ENCODE measurements around the gene NUDT16L1. TPM values are rescaled to one million over a fixed set of nuclear protein-coding genes. Genes with fewer than 3 reads are reported as not detected.

The NUDT16L1 gene
- total RNA-seq, 5 donors from 2014 or later (not counting 1 experiment from before 2014, with no cell fraction given), result 53.3 to 64.0 (median 62.2) TPM

DNA sequence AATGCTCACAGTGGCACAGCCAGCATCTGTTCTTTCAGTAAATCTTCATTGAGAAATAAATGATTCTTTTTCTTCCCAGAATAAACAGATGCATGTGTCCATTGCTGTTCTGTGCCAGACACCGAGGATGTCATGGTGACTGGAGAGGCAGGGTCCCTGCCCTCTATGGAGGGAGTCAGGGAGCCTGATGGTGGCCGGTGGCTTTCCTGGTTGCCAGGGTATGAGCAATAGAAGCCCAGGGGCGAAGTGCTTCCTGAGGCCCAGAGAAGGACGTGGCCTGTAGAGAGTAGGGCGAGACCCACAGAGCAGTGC, 29.9 kb upstream of the NUDT16L1 start:
- H3K36me3 ChIP-seq (ENCODE audit: control insufficient read depth in 2 of 2, extremely low read depth in 1 of 2, insufficient read depth in 1 of 2, low read length in 1 of 2), result peaks cover 2 to 24% of the 10 kb centered on the region in 2 donors
- no peaks in the 10 kb centered on the region for H3K27me3 Mint-ChIP-seq
- DNase-seq, result no peak
- peak overlapping the region; percentile 95 to 98 for H3K27ac Mint-ChIP-seq
- H3K4me3 Mint-ChIP-seq, result peak overlapping the region; percentile 21 to 72 (median 21)
- H3K9me3 Mint-ChIP-seq, result no peaks in the 10 kb centered on the region
- no peak overlapping the region for H3K4me3 ChIP-seq (ENCODE audit: control insufficient read depth in 1 of 2, extremely low read depth in 1 of 2, low read length in 1 of 2)
- no peak for ATAC-seq (replicated peaks in 1 of 4)
- H3K27ac ChIP-seq (ENCODE audit: low read length), result peak overlapping the region; percentile 82
- ChIA-PET POLR2A (no interaction called here), CTCF (no interaction called here)
- no peaks in the 10 kb centered on the region for H3K9me3 ChIP-seq
- 76% methylated on average over 4 of the region's 5 CpGs for WGBS (ENCODE audit: insufficient coverage)
- H3K4me1 Mint-ChIP-seq, result peaks cover 63 to 78% (median 78%) of the 10 kb centered on the region in 3 donors
- H3K36me3 Mint-ChIP-seq, result peaks cover 3% of the 10 kb centered on the region
- H3K27me3 ChIP-seq (replicated peaks in 1 of 2; ENCODE audit: control insufficient read depth in 2 of 2, extremely low read depth in 1 of 2, insufficient read depth in 2 of 2, low read length in 1 of 2), result no peaks in the 10 kb centered on the region
- peaks cover 24 to 85% of the 10 kb centered on the region in 2 experiments for H3K4me1 ChIP-seq (ENCODE audit: control insufficient read depth in 1 of 2, extremely low read depth in 1 of 2, insufficient read depth in 2 of 2, low read length in 2 of 2)

DNA sequence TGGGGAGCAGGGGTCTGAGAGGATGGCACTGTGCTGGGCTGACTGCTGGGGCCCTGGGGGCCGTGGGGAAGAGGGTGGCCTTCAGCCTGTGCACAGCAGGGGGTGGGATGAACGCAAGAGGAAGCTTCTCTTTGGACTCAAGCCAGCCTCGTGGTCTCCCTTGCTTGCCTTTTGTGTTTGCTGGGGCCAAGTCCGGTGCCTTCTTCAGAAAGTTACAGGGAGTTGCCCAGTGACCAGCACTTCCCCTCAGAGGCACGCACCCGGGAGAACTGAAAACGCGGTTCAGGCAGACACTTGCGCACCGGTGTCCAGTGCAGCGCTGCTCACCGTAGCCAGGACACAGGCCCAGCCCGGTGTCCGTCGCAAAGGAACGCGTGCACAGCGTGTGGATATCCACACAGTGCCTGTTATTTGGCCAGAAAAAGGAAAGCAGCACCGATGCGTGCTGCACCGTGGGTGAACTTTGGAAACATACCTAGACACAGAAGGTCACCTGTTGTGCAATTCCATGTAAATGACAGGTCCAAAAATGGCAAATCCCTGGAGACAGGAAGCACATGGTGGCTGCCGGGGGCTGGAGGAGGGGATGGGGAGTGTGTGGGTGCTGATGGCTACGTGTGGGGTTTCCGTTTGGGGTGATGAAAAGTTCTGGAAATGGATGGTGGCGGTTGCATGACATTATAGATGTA, 29.4 kb upstream of the NUDT16L1 start:
- ATAC-seq (replicated peaks in 1 of 4) (no peak), DNase-seq (peak in 2 of 35 experiments; percentile 37 to 40)
- no peak overlapping the region for H3K4me3 ChIP-seq (ENCODE audit: control insufficient read depth in 1 of 2, extremely low read depth in 1 of 2, low read length in 1 of 2)
- H3K4me1 Mint-ChIP-seq, result peaks cover 59 to 74% (median 73%) of the 10 kb centered on the region in 3 donors
- peak overlapping the region; percentile 95 to 98 for H3K27ac Mint-ChIP-seq
- H3K4me3 Mint-ChIP-seq, result peak overlapping the region; percentile 21 to 72 (median 50)
- no peaks in the 10 kb centered on the region for H3K27me3 ChIP-seq (replicated peaks in 1 of 2; ENCODE audit: control insufficient read depth in 2 of 2, extremely low read depth in 1 of 2, insufficient read depth in 2 of 2, low read length in 1 of 2)
- peak overlapping the region; percentile 82 for H3K27ac ChIP-seq (ENCODE audit: low read length)
- H3K36me3 ChIP-seq (ENCODE audit: control insufficient read depth in 2 of 2, extremely low read depth in 1 of 2, insufficient read depth in 1 of 2, low read length in 1 of 2), result peaks cover 2 to 26% of the 10 kb centered on the region in 2 donors
- H3K9me3 ChIP-seq, result no peaks in the 10 kb centered on the region
- 77% methylated on average over 23 of the region's 25 CpGs for WGBS (ENCODE audit: insufficient coverage)
- H3K9me3 Mint-ChIP-seq, result no peaks in the 10 kb centered on the region
- peaks cover 3% of the 10 kb centered on the region for H3K36me3 Mint-ChIP-seq
- CTCF ChIA-PET, result no interaction called here
- H3K27me3 Mint-ChIP-seq, result no peaks in the 10 kb centered on the region
- POLR2A ChIA-PET, result no interaction called here
- peaks cover 24 to 80% of the 10 kb centered on the region in 2 experiments for H3K4me1 ChIP-seq (ENCODE audit: control insufficient read depth in 1 of 2, extremely low read depth in 1 of 2, insufficient read depth in 2 of 2, low read length in 2 of 2)

DNA sequence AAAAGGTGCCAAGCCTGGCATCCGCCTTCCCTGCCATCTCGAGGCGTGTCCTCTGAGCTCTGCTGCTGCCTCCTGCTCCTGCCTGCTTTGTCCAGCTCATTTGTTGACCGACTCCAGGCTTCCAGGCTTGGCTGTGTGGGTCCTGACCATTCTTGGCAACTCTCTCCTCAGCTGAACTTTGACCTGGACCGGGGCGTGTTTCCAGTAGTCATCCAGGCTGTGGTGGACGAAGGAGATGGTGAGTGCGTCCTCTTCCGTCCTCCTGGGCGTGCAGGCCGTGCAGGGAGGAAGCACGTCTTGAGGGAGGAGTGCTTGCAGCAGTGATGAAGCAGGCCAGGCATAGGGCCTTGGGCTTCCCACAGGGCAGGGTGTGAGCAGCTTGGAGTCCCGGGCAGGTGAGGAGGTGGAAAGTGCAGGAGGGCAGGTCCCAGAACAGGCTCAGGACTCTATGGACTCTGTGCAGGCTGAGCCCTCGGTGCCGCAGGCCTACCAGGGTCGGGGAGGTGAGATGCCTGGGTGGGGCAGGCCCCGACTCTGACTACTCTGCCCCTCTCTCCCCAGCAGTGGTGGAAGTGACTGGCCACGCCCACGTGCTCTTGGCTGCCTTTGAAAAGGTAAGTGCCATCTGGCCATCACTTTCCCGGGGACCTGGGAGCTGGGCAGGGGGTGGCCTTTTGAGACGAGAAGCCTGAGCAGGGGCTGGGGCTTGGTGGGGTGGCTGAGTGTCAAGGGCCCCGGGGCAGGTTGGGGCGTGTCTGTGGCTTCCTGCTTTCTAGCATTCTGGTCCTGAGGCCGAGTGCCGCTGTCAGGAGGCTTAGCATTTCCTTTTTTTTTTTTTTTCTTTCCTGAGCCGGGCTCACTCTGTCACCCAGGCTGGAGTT, 28.6 kb upstream of the NUDT16L1 start:
- Histone ChIP-seq H3K36me3 (ENCODE audit: control insufficient read depth in 2 of 2, extremely low read depth in 1 of 2, insufficient read depth in 1 of 2, low read length in 1 of 2) (peaks cover 2 to 34% of the 10 kb centered on the region in 2 donors), H3K4me1 (ENCODE audit: control insufficient read depth in 1 of 2, extremely low read depth in 1 of 2, insufficient read depth in 2 of 2, low read length in 2 of 2) (peaks cover 24 to 72% of the 10 kb centered on the region in 2 experiments), H3K9me3 (no peaks in the 10 kb centered on the region), H3K4me3 (ENCODE audit: control insufficient read depth in 1 of 2, extremely low read depth in 1 of 2, low read length in 1 of 2) (peak overlapping the region in 1 of 2 donors; percentile 28), H3K27ac (ENCODE audit: low read length) (peak overlapping the region; percentile 82), H3K27me3 (replicated peaks in 1 of 2; ENCODE audit: control insufficient read depth in 2 of 2, extremely low read depth in 1 of 2, insufficient read depth in 2 of 2, low read length in 1 of 2) (no peaks in the 10 kb centered on the region)
- H3K4me3 Mint-ChIP-seq, result peak overlapping the region; percentile 50 to 72 (median 62)
- peak overlapping the region; percentile 95 to 98 for H3K27ac Mint-ChIP-seq
- ATAC-seq (replicated peaks in 1 of 4), result peak; percentile 70 to 86 (median 84)
- peaks cover 7% of the 10 kb centered on the region for H3K36me3 Mint-ChIP-seq
- CTCF ChIA-PET, result no interaction called here
- H3K27me3 Mint-ChIP-seq, result no peaks in the 10 kb centered on the region
- H3K4me1 Mint-ChIP-seq, result peaks cover 51 to 67% (median 65%) of the 10 kb centered on the region in 3 donors
- POLR2A ChIA-PET, result interaction anchor here in 1 of 2 donors (0.5 kb wide), 1 partner anchor 146 kb away, joined by 10 read pairs; no protein-coding TSS in a partner anchor
- H3K9me3 Mint-ChIP-seq, result no peaks in the 10 kb centered on the region
- WGBS (ENCODE audit: insufficient coverage), result 19% methylated on average over 14 of the region's 26 CpGs
- peak in 34 of 35 experiments; percentile 36 to 75 (median 56) for DNase-seq

DNA sequence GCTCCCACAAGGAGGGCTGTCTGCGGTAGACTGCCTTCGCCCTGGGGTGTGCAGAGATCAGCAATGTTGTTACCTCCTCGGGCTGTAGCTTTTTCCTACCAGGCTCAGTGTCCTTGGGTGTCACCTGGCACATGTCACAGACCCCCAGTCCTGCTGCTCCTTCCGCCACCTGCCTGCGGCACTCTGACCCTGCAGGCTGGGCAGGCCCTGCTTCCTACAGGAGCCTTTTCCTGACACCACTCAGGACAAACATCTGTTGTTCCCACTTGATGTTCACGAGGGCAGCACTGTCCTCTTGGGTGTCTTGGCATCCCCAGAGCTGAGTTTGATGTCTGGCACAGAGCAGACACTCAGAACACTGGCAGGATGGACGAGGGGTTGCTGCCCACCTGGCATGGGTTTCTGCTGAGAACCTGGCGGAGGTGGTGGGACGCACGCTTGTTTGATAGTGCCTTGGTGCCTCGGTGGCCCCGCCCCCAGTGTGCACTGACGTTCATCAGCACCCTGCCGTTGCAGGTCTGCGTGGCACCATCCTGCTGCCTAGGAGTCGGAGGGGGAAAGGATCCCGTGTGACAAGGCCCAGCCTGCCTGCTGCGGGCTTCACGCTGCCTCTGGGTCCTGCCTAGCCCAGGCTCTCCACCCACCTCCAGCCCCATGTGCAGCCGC, 26.7 kb upstream of the NUDT16L1 start:
- Mint-ChIP-seq H3K36me3 (peaks cover 7% of the 10 kb centered on the region), H3K4me3 (no peak overlapping the region), H3K4me1 (peaks cover 34 to 48% (median 46%) of the 10 kb centered on the region in 3 donors), H3K27ac (peak overlapping the region in 1 of 2 donors; percentile 98), H3K9me3 (no peaks in the 10 kb centered on the region), H3K27me3 (no peaks in the 10 kb centered on the region)
- ChIA-PET POLR2A (no interaction called here), CTCF (no interaction called here)
- peaks cover 19 to 53% of the 10 kb centered on the region in 2 experiments for H3K4me1 ChIP-seq (ENCODE audit: control insufficient read depth in 1 of 2, extremely low read depth in 1 of 2, insufficient read depth in 2 of 2, low read length in 2 of 2)
- peaks cover 2 to 52% of the 10 kb centered on the region in 2 donors for H3K36me3 ChIP-seq (ENCODE audit: control insufficient read depth in 2 of 2, extremely low read depth in 1 of 2, insufficient read depth in 1 of 2, low read length in 1 of 2)
- H3K9me3 ChIP-seq, result no peaks in the 10 kb centered on the region
- no peak for ATAC-seq (replicated peaks in 1 of 4)
- H3K4me3 ChIP-seq (ENCODE audit: control insufficient read depth in 1 of 2, extremely low read depth in 1 of 2, low read length in 1 of 2), result no peak overlapping the region
- no peak overlapping the region for H3K27ac ChIP-seq (ENCODE audit: low read length)
- WGBS (ENCODE audit: insufficient coverage), result 96% methylated on average over 17 of the region's 20 CpGs
- DNase-seq, result no peak
- H3K27me3 ChIP-seq (replicated peaks in 1 of 2; ENCODE audit: control insufficient read depth in 2 of 2, extremely low read depth in 1 of 2, insufficient read depth in 2 of 2, low read length in 1 of 2), result no peaks in the 10 kb centered on the region

DNA sequence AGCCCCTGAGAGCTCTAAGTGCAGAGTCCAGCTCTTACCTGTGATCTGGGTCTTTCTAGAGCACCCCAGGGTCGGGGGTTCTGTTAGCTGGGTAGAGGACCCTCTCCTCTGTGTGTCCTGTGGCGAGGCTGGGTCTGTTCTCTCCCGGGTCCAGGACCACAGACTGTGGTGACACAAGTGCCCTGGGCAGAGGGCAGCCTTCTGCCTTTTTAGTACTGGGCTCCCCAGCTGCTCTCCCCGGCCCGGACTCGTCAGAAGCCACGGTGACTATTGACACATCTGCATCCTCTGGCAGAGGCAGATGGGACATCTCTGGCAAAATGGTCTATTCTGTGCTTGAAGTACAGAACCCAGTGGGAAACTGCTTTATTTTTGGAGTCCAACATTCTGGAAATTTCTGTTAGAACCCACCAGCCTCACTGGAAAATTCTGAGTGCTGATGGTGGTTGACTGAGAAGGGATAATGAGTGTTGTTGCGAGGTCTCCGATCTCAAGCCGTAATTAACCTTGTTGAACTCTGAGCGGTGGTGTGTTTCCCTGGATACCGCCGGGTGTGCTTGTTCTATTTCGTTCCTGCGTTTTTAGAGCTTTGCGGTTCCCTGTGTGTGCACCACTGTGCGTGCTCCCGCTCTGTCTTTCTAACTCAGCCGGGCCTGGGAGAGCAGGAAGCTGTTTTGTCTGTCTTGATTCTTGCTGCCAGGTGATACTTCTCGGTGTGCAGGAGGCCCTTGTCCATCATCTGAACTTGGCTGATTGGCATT, 26.0 kb upstream of the NUDT16L1 start:
- H3K9me3 ChIP-seq, result no peaks in the 10 kb centered on the region
- no peaks in the 10 kb centered on the region for H3K27me3 Mint-ChIP-seq
- no peaks in the 10 kb centered on the region for H3K9me3 Mint-ChIP-seq
- H3K36me3 ChIP-seq (ENCODE audit: control insufficient read depth in 2 of 2, extremely low read depth in 1 of 2, insufficient read depth in 1 of 2, low read length in 1 of 2), result peaks cover 6 to 55% of the 10 kb centered on the region in 2 donors
- CTCF ChIA-PET, result interaction anchor here in 1 of 2 donors (0.7 to 0.9 kb wide), 2 partner anchors 16 to 41 kb away, joined by 3 to 4 read pairs; no protein-coding TSS in a partner anchor
- no peak overlapping the region for H3K4me3 ChIP-seq (ENCODE audit: control insufficient read depth in 1 of 2, extremely low read depth in 1 of 2, low read length in 1 of 2)
- WGBS (ENCODE audit: insufficient coverage), result 98% methylated on average over 20 of the region's 20 CpGs
- ATAC-seq (replicated peaks in 1 of 4) (no peak), DNase-seq (no peak)
- H3K4me3 Mint-ChIP-seq, result no peak overlapping the region
- H3K27ac ChIP-seq (ENCODE audit: low read length), result no peak overlapping the region
- peaks cover 27 to 42% (median 39%) of the 10 kb centered on the region in 3 donors for H3K4me1 Mint-ChIP-seq
- peaks cover 19 to 45% of the 10 kb centered on the region in 2 experiments for H3K4me1 ChIP-seq (ENCODE audit: control insufficient read depth in 1 of 2, extremely low read depth in 1 of 2, insufficient read depth in 2 of 2, low read length in 2 of 2)
- POLR2A ChIA-PET, result interaction anchor here in 1 of 2 donors (0.6 kb wide), 1 partner anchor 19 kb away, joined by 4 read pairs; no protein-coding TSS in a partner anchor
- H3K27me3 ChIP-seq (replicated peaks in 1 of 2; ENCODE audit: control insufficient read depth in 2 of 2, extremely low read depth in 1 of 2, insufficient read depth in 2 of 2, low read length in 1 of 2), result no peaks in the 10 kb centered on the region
- peak overlapping the region in 1 of 2 donors; percentile 39 for H3K27ac Mint-ChIP-seq
- peaks cover 7% of the 10 kb centered on the region for H3K36me3 Mint-ChIP-seq

Data from T-cell (primary cell).